NCI-H1436 treated with DMSO at 0.1 percent for 48 hours (cell line): Measurements from ENCODE around the gene GSE1.

Experiments
- DNase-seq: peaks from one replicate; lab custom pipeline; 2025; lab: John Stamatoyannopoulos, UW

The GSE1 gene

GRCh38 chr16:85633888-85634287, 20.8 kb downstream of the GSE1 start:
- no peak for DNase-seq

- no peak for DNase-seq
Observed at GRCh38 chr16:85634747-85635544, 21.8 kb downstream of the GSE1 start.

- no peak for DNase-seq
Observed at GRCh38 chr16:85635545-85636140, 22.5 kb downstream of the GSE1 start.

GRCh38 chr16:85636234-85636812, 23.2 kb downstream of the GSE1 start:
- DNase-seq: no peak

- DNase-seq: no peak
Observed at GRCh38 chr16:85637061-85637807, 24.1 kb downstream of the GSE1 start.

- DNase-seq: no peak
Observed at GRCh38 chr16:85637808-85638647, 24.9 kb downstream of the GSE1 start.

GRCh38 chr16:85638695-85639409, 25.7 kb downstream of the GSE1 start:
- DNase-seq: no peak

GRCh38 chr16:85639529-85640253, 26.6 kb downstream of the GSE1 start:
- DNase-seq: no peak

GRCh38 chr16:85640254-85640558, 27.1 kb downstream of the GSE1 start:
- DNase-seq: no peak

- DNase-seq: no peak
Observed at GRCh38 chr16:85640585-85640984, 27.5 kb downstream of the GSE1 start.

- DNase-seq: no peak
Observed at GRCh38 chr16:85641305-85641704, 28.2 kb downstream of the GSE1 start.

GRCh38 chr16:85641776-85642176, 28.7 kb downstream of the GSE1 start:
- DNase-seq: no peak

GRCh38 chr16:85642762-85643358, 29.7 kb downstream of the GSE1 start:
- DNase-seq: no peak

- no peak for DNase-seq
Observed at GRCh38 chr16:85643631-85644030, 30.5 kb downstream of the GSE1 start.

- DNase-seq: no peak
Observed at GRCh38 chr16:85644093-85644712, 31.1 kb downstream of the GSE1 start.

GRCh38 chr16:85645021-85645589, 32.0 kb downstream of the GSE1 start:
- no peak for DNase-seq

GRCh38 chr16:85646358-85646907, 33.3 kb downstream of the GSE1 start:
- no peak for DNase-seq

- DNase-seq: no peak
Observed at GRCh38 chr16:85646976-85647375, 33.9 kb downstream of the GSE1 start.
